ENCODE data around the gene MSI2.

GRCh38 chr17:57609125-57609877 lies 353.0 kb downstream of the MSI2 start:
- TF ChIP-seq TSHZ1 (CRISPR knock-in tag; IDR thresholded peaks at IDR 0.05) = no peak
- no peak for TF ChIP-seq POLR2A (conservative IDR thresholded peaks at IDR 0.05)
- TF ChIP-seq CTCF (IDR thresholded peaks at IDR 0.05 in 2 of 3, conservative IDR thresholded peaks at IDR 0.05 in 1 of 3; ENCODE audit: insufficient read depth in 2 of 3, low read depth in 1 of 3, low read length in 3 of 3) = peak in 1 of 3 experiments; percentile 2; a peak in 1 of 6 replicates
- no peak for TF ChIP-seq TAF1 (IDR thresholded peaks at IDR 0.05; ENCODE audit: control insufficient read depth, extremely low read depth, insufficient read depth, low read length, severe bottlenecking)
- TF ChIP-seq CHCHD3 (CRISPR knock-in tag; IDR thresholded peaks at IDR 0.05) = no peak
- no peak for TF ChIP-seq ERF (CRISPR knock-in tag; IDR thresholded peaks at IDR 0.05)
- no peak for TF ChIP-seq CBX1 (IDR thresholded peaks at IDR 0.05; ENCODE audit: low read depth)
- TF ChIP-seq BACH1 (tag; IDR thresholded peaks at IDR 0.05) = no peak
- no peak for TF ChIP-seq ELF2 (CRISPR knock-in tag; IDR thresholded peaks at IDR 0.05)
- TF ChIP-seq NCOA4 (IDR thresholded peaks at IDR 0.05; ENCODE audit: partially characterized antibody) = no peak
- TF ChIP-seq EZH2 (IDR thresholded peaks at IDR 0.05; ENCODE audit: borderline replicate concordance, low read depth, low read length) = no peak
- TF ChIP-seq HBP1 (CRISPR knock-in tag; IDR thresholded peaks at IDR 0.05) = no peak
- no peak for TF ChIP-seq FOXM1 (IDR thresholded peaks at IDR 0.05; ENCODE audit: low read depth)
- no peak for TF ChIP-seq FOXM1 (CRISPR knock-in tag; IDR thresholded peaks at IDR 0.05; ENCODE audit: low read depth)
- TF ChIP-seq TRIM25 (IDR thresholded peaks at IDR 0.05; ENCODE audit: borderline replicate concordance) = no peak

Measured in K562 (cell line).